Dedifferentiated amniotic fluid mesenchymal stem cell (primary cell): ENCODE measurements around the gene LDHB.
"Not testable (repeated sequence)": the region's sequence is repeated elsewhere in the genome, so short reads cannot be mapped to it uniquely, and the experiment has no call there.

Experiments used
- DNase-seq: peaks from one replicate; pipeline ENCODE4 v3.0.0-alpha.2; 2016; ENCODE audit errors: extremely low spot score

LDHB gene

DNA sequence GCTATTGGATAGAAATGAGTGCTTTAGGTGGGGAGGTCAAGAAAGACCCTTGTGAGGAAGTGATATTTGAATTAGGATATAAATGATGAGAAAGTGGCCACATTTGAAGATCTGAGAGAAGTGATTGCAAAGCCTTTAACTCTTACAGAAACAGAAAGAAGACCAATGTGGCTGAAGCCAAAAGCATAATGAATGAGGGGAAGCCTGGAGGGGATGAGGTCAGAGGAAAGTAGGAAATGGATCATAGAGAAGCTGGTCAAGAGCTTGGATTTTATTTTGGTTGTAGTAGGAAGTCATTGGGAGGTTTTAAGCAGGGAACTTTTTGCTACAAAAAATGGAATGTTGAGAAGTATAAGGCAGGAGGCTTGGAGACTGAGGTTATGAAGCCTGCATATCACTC, 49.4 kb downstream of the LDHB start:
- DNase-seq, result no peak

DNA sequence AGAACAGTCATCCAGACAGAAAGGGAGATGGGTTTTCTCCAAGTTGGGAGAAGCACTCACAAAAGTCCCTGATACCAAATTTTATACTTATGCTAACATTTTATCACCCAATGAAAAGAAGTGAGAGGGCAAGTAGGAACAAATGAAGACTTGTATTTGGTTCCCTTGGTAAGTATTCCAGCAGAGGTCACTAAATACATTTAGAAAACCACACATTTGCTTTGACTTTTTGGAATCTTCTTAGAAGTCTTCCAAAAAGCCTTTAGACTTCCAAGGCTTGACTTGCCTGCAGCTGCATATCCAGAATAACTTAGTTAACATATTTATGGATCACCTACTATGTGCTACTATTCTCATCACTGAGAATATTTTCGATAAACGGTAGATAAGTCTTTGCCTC, 49.9 kb downstream of the LDHB start:
- DNase-seq, result no peak

DNA sequence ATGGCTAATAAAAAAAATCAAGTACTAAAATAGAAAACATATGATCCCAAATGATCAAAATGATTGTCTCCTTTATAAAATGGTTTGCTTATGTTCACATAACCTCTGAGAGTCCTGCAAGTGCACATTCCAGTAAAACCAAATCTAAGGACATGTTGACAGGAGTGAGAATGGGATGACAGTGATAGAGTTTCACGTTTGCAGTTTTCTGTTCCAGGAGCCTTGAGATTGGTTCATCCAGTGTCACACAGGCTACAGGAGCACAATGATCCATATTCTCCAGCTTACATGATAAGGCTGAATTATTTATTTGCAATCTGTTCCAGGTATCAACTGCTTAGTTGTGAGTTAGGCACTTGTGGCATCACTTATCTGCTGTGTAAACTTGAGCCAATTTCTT, 51.5 kb downstream of the LDHB start:
- no peak for DNase-seq

- DNase-seq, result no peak
Measured at GRCh38 chr12:21604245-21605101, 53.2 kb downstream of the LDHB start, which contains the start of gene GYS2. TSS of gene GYS2 (minus strand) at chr12:21604847. CDS start at chr12:21604592, 255 bp downstream.

- DNase-seq, result no peak
Measured at GRCh38 chr12:21602774-21603173, 54.9 kb downstream of the LDHB start.

GRCh38 chr12:21600196-21600595, 57.4 kb downstream of the LDHB start:
- no peak for DNase-seq

GRCh38 chr12:21599143-21599999, 58.3 kb downstream of the LDHB start:
- DNase-seq, result no peak

DNA sequence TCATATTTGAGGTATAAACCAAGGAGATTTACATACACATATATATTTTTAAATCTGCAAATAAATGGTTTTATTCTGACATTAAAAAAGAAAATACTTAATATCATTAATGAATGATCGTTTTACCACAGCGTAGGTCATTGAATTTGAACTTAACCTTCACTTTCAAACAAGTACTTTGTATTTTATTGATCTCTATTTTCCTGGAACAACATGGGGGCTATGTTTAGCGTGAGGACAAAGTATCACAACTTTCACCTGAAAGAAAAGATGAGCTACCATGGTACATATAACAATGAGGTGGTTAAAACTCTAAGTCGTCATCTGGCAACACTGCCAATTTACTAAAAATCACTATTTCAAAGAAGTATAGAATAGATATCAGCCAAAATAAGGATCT, 59.0 kb downstream of the LDHB start:
- no peak for DNase-seq

DNA sequence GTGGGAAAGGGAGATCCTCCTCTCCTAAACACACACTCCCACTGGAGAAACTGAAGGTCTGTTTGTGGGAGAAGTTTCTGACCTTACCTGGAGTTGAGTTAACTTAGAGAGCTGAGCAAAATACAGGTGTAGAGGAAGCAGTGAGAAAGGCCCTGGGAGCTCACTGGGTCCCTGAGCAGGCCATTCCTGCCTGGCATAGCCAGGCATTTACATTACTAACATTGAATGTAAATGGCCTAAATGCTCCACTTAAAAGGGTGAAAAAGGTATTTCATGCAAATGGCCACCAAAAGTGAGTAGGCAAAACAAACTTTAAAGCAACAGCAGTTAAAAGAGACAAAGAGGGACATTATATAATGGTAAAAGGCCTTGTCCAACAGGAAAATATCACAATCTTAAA, 62.3 kb downstream of the LDHB start:
- not testable (repeated sequence) for DNase-seq

- no peak for DNase-seq
Measured at GRCh38 chr12:21585485-21585884, 72.2 kb downstream of the LDHB start.
